ENCODE measurements around the gene TAS2R31. TPM values are rescaled to one million over a fixed set of nuclear protein-coding genes. Genes with fewer than 3 reads are reported as not detected.
"Not testable (repeated sequence)": the region's sequence is repeated elsewhere in the genome, so short reads cannot be mapped to it uniquely, and the experiment has no call there.

The TAS2R31 gene
- 1.4 and 1.5 TPM in 2 replicates for total RNA-seq (2014; rRNA removed)
- polyA plus RNA-seq (2012), result 0.24 TPM

- no peak for DNase-seq (ENCODE audit: low read depth)
These were observed at the start of gene TAS2R31 for GRCh38 chr12:11031307-11031706. TAS2R31 (minus strand) TSS chr12:11031407; CDS start chr12:11031335, 72 bp downstream.

GRCh38 chr12:11078246-11078645, 47.0 kb upstream of the TAS2R31 start:
- no peak for DNase-seq (ENCODE audit: low read depth)

- DNase-seq (ENCODE audit: low read depth), result no peak
These were observed 44.4 kb upstream of the TAS2R31 start for GRCh38 chr12:11075642-11076041.

- no peak for DNase-seq (ENCODE audit: low read depth)
These were observed 40.2 kb upstream of the TAS2R31 start for GRCh38 chr12:11071414-11071813.

GRCh38 chr12:11070999-11071398, 39.8 kb upstream of the TAS2R31 start:
- DNase-seq (ENCODE audit: low read depth), result no peak

- DNase-seq (ENCODE audit: low read depth), result no peak
These were observed 38.7 kb upstream of the TAS2R31 start for GRCh38 chr12:11069854-11070365.

GRCh38 chr12:11067514-11067913, 36.3 kb upstream of the TAS2R31 start:
- DNase-seq (ENCODE audit: low read depth), result peak; percentile 24

GRCh38 chr12:11062194-11062593, 31.0 kb upstream of the TAS2R31 start, which contains the start of gene TAS2R46:
TAS2R46 (minus strand) TSS chr12:11062294; CDS start chr12:11062294, 0 bp downstream.
- not testable (repeated sequence) for DNase-seq (ENCODE audit: low read depth)

- peak; percentile 8 for DNase-seq (ENCODE audit: low read depth)
These were observed 28.6 kb upstream of the TAS2R31 start for GRCh38 chr12:11059784-11060183.

GRCh38 chr12:11059041-11059440, 27.8 kb upstream of the TAS2R31 start:
- no peak for DNase-seq (ENCODE audit: low read depth)

- no peak for DNase-seq (ENCODE audit: low read depth)
These were observed 24.1 kb upstream of the TAS2R31 start for GRCh38 chr12:11055306-11055705.

- not testable (repeated sequence) for DNase-seq (ENCODE audit: low read depth)
These were observed 18.8 kb upstream of the TAS2R31 start for GRCh38 chr12:11049806-11050531.

GRCh38 chr12:11041366-11041765, 10.2 kb upstream of the TAS2R31 start:
- DNase-seq (ENCODE audit: low read depth), result not testable (repeated sequence)

- no peak for DNase-seq (ENCODE audit: low read depth)
These were observed 9.0 kb upstream of the TAS2R31 start for GRCh38 chr12:11040162-11040561.

- no peak for DNase-seq (ENCODE audit: low read depth)
These were observed 8.0 kb upstream of the TAS2R31 start for GRCh38 chr12:11039171-11039570.

GRCh38 chr12:11033959-11034358, 2.8 kb upstream of the TAS2R31 start:
- not testable (repeated sequence) for DNase-seq (ENCODE audit: low read depth)

GRCh38 chr12:11026118-11026517, 5.1 kb downstream of the TAS2R31 start:
- DNase-seq (ENCODE audit: low read depth), result no peak

- no peak for DNase-seq (ENCODE audit: low read depth)
These were observed 7.8 kb downstream of the TAS2R31 start for GRCh38 chr12:11023387-11023786.

- no peak for DNase-seq (ENCODE audit: low read depth)
These were observed 8.7 kb downstream of the TAS2R31 start, which contains the start of gene TAS2R19 for GRCh38 chr12:11022520-11022919. TAS2R19 (minus strand) TSS chr12:11022620; CDS start chr12:11022571, 49 bp downstream.

GRCh38 chr12:11016937-11017336, 14.3 kb downstream of the TAS2R31 start:
- DNase-seq (ENCODE audit: low read depth), result no peak

GRCh38 chr12:11015775-11016430, 15.3 kb downstream of the TAS2R31 start:
- DNase-seq (ENCODE audit: low read depth), result no peak

GRCh38 chr12:11014234-11014633, 17.0 kb downstream of the TAS2R31 start:
- no peak for DNase-seq (ENCODE audit: low read depth)

- no peak for DNase-seq (ENCODE audit: low read depth)
These were observed 23.6 kb downstream of the TAS2R31 start for GRCh38 chr12:11007608-11008007.

All from LHCN-M2 (cell line).